K562 (cell line): Measurements from ENCODE around the gene GATA5. TPM values are rescaled to one million over a fixed set of nuclear protein-coding genes. Genes with fewer than 3 reads are reported as not detected.

Source experiments
- BRD9 ChIP-seq: fragments of 450-650 bp; IDR thresholded peaks from 2 replicates; pipeline ENCODE4 v1.6.1; 2018; ENCODE audit warnings: low read depth; ENCODE audit not compliant: partially characterized antibody
- CBFB ChIP-seq: sonication (generic); formaldehyde crosslinking; IDR thresholded peaks from 2 replicates; pipeline ENCODE4 v1.4.0; 2020; ENCODE audit warnings: mild to moderate bottlenecking, missing genetic modification reagents
- DACH1 ChIP-seq: fragments of 450-650 bp; IDR thresholded peaks from 2 replicates; pipeline ENCODE4 v1.6.1; 2018; ENCODE audit not compliant: partially characterized antibody
- GATAD2B ChIP-seq: fragments of 450-650 bp; IDR thresholded peaks from 2 replicates; pipeline ENCODE4 v1.6.1; 2017; ENCODE audit warnings: mild to moderate bottlenecking, borderline replicate concordance
- HMGN3 ChIP-seq: IDR thresholded peaks from 2 replicates; pipeline ENCODE4 v1.6.1; 2011; ENCODE audit warnings: borderline replicate concordance, low read depth, mild to moderate bottlenecking, mixed read lengths, low read length; ENCODE audit not compliant: insufficient read length; ENCODE audit errors: extremely low read depth
- ILF3 ChIP-seq: fragments of 450-650 bp; IDR thresholded peaks from 2 replicates; pipeline ENCODE4 v1.6.1; 2018; ENCODE audit warnings: antibody characterized with exemption, mild to moderate bottlenecking, moderate library complexity, borderline replicate concordance
- NKRF ChIP-seq: fragments of 450-650 bp; IDR thresholded peaks from 2 replicates; pipeline ENCODE4 v1.6.1; 2016; ENCODE audit warnings: borderline replicate concordance
- TEAD4 ChIP-seq, 2 experiments: sonication (generic) in 1 of 2; formaldehyde crosslinking in 1 of 2; IDR thresholded peaks; 2 replicates each; pipeline versions ENCODE4 v1.6.1 to v1.8.0; 2012 to 2022; ENCODE audit warnings: borderline replicate concordance in 1 of 2, inconsistent platforms in 1 of 2, low read length in 1 of 2, mild to moderate bottlenecking in 1 of 2, missing genetic modification reagents in 1 of 2
- TSC22D4 ChIP-seq: fragments of 450-650 bp; IDR thresholded peaks from 2 replicates; pipeline ENCODE4 v1.6.1; 2016; ENCODE audit warnings: missing genetic modification characterization, missing biosample characterization, control low read depth
- ZNF175 ChIP-seq: fragments of 200-800 bp; sonication (Bioruptor generic); IDR thresholded peaks from 2 replicates; pipeline ENCODE4 v1.6.1; 2016; ENCODE audit warnings: low read depth, mild to moderate bottlenecking, missing genetic modification characterization, missing compliant biosample characterization
- ZNF212 ChIP-seq: fragments of 450-650 bp; formaldehyde crosslinking; IDR thresholded peaks from 2 replicates; pipeline ENCODE4 v1.4.0; 2020; ENCODE audit warnings: mild to moderate bottlenecking
- ZNF217 ChIP-seq: sonication (generic); formaldehyde crosslinking; IDR thresholded peaks from 2 replicates; pipeline ENCODE4 v1.8.0; 2022; ENCODE audit warnings: mild to moderate bottlenecking, missing genetic modification reagents
- ZNF407 ChIP-seq: fragments of 450-650 bp; IDR thresholded peaks from 2 replicates; pipeline ENCODE4 v1.6.1; 2016; ENCODE audit warnings: low read depth
- polyA plus RNA-seq, 8 experiments: library from polyadenylated mRNA; depleted of rRNA in 4 of 8; stranded (reverse) in 5 of 8; unstranded in 3 of 8; fragments of >200 nt; fragmentation: Nextera tagmentation in 2 of 8; fragmentation: Illumina TruSeq in 1 of 8; extraction: Ambion mirVana in 2 of 8; extraction: Trizol in 1 of 8; gene quantifications; 2 replicates each; pipeline versions ENCODE4 v1.2.1 to v1.2.3, GENCODE V29; 2011 to 2014; ENCODE audit warnings: inconsistent platforms in 1 of 8, missing spikeins in 1 of 8
- total RNA-seq, 7 experiments: library from RNA; depleted of rRNA in 6 of 7; stranded (reverse); fragments of >200 nt in 6 of 7; fragmentation: Illumina TruSeq in 2 of 7; extraction: Trizol in 2 of 7; gene quantifications; 2 replicates each; pipeline versions ENCODE4 v1.2.1 to v1.2.3, GENCODE V29; 2011 to 2021; ENCODE audit warnings: low replicate concordance in 1 of 7
- TF ChIP-seq, protein P1 (sequence below), 2 experiments: fragments of 450-650 bp; conservative IDR thresholded peaks; 2 replicates each; pipeline ENCODE4 v1.6.1; 2017; ENCODE audit warnings: mild to moderate bottlenecking in 2 of 2, moderate library complexity in 2 of 2

Gene GATA5
- total and polyA plus RNA-seq, 9 of the 15 experiments (the other 6 are each of a cell fraction or from before 2014, with no cell fraction given) = 0.09 to 0.57 (median 0.20) TPM; not detected in 3

GRCh38 chr20:62500237-62500864 lies 24.6 kb upstream of the GATA5 start (continued):
- no peak for TF ChIP-seq TSC22D4
- peak; percentile 64; the same call in 1 of the 2 replicates for TF ChIP-seq NKRF
- no peak for TF ChIP-seq ZNF212 (CRISPR knock-in tag)
- TF ChIP-seq CBFB = no peak
- TF ChIP-seq ZNF175 (CRISPR knock-in tag) = no peak
- TF ChIP-seq ILF3 = no peak
- 0 out of 2 replicates have a peak, but pooled peaks have one; percentile 43 for TF ChIP-seq ZNF407
- TF ChIP-seq BRD9 = no peak
- TF ChIP-seq, protein P1, sequence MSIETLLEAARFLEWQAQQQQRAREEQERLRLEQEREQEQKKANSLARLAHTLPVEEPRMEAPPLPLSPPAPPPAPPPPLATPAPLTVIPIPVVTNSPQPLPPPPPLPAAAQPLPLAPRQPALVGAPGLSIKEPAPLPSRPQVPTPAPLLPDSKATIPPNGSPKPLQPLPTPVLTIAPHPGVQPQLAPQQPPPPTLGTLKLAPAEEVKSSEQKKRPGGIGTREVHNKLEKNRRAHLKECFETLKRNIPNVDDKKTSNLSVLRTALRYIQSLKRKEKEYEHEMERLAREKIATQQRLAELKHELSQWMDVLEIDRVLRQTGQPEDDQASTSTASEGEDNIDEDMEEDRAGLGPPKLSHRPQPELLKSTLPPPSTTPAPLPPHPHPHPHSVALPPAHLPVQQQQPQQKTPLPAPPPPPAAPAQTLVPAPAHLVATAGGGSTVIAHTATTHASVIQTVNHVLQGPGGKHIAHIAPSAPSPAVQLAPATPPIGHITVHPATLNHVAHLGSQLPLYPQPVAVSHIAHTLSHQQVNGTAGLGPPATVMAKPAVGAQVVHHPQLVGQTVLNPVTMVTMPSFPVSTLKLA (conservative IDR thresholded peaks at IDR 0.05) = peak in 1 of 2 experiments; percentile 51; a peak in 2 of 4 replicates
- no peak for TF ChIP-seq TEAD4 (IDR thresholded peaks at IDR 0.05; ENCODE audit: low read length)
- TF ChIP-seq TEAD4 (CRISPR knock-in tag; IDR thresholded peaks at IDR 0.05; ENCODE audit: borderline replicate concordance) = no peak
- TF ChIP-seq DACH1 = no peak
- TF ChIP-seq GATAD2B = no peak
- TF ChIP-seq HMGN3 = no peak
- no peak for TF ChIP-seq ZNF217
